Measurements from ENCODE around the gene MYO1F.

MYO1F gene

DNA sequence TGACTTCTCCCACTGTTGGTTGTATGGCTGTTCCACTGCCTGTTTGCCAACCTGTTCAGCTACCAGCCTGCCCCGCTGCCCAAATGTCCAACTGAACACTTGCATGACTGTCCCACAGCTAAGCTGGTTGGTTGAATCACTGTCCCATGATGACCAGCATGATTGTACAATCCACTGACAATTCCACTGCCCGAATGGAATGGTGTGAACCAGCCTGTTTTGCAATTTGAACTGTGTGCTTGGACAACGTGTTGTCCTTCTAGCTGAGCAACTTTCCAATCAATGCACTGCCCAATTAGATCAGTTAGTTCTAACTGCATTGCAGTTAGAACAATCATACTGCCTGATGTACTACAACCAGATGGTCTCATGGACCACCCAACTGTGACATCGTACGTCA is 24.6 kb upstream of the MYO1F start:
- H3K9me3 ChIP-seq (ENCODE audit: control insufficient read depth, low read length), result peaks cover 8% of the 10 kb centered on the region
- H3K4me3 ChIP-seq (ENCODE audit: insufficient read depth in 1 of 2, low read depth in 1 of 2, low read length in 2 of 2), result no peak overlapping the region
- 94% methylated on average over 5 of the region's 5 CpGs for WGBS
- H4K91ac ChIP-seq (ENCODE audit: low read length), result no peak overlapping the region
- H3K14ac ChIP-seq (ENCODE audit: low read length in 2 of 2), result no peak overlapping the region
- no peak overlapping the region for H2AFZ ChIP-seq (ENCODE audit: low read depth, low read length)
- peaks cover 20 to 40% of the 10 kb centered on the region in 2 experiments for H3K36me3 ChIP-seq (ENCODE audit: control insufficient read depth in 1 of 2, insufficient read depth in 2 of 2, low read depth in 1 of 2, low read length in 2 of 2)
- no peak overlapping the region for H2BK15ac ChIP-seq (ENCODE audit: low read depth, poor library complexity, severe bottlenecking)
- no peak overlapping the region for H2BK5ac ChIP-seq (ENCODE audit: low read depth, low read length, poor library complexity, severe bottlenecking)
- H3K4me1 ChIP-seq (ENCODE audit: control insufficient read depth, insufficient read depth, low read depth, low read length), result peaks cover 5% of the 10 kb centered on the region
- no peak overlapping the region for H3K4ac ChIP-seq (ENCODE audit: low read depth in 1 of 2, low read length in 2 of 2)
- H3K79me1 ChIP-seq (replicated peaks; ENCODE audit: low read length, poor library complexity, severe bottlenecking), result peaks cover 15% of the 10 kb centered on the region
- no peak overlapping the region for H2AK5ac ChIP-seq (ENCODE audit: low read length, severe bottlenecking)
- no peak overlapping the region for H3K4me2 ChIP-seq (ENCODE audit: low read length, poor library complexity, severe bottlenecking)
- H3K9ac ChIP-seq (ENCODE audit: low read length), result no peak overlapping the region
- no peak overlapping the region for H3K23ac ChIP-seq (ENCODE audit: low read length in 2 of 2)
- H3K27me3 ChIP-seq (ENCODE audit: control insufficient read depth in 1 of 2, insufficient read depth in 1 of 2, low read length in 2 of 2), result no peaks in the 10 kb centered on the region
- DNase-seq, result no peak
- no peak overlapping the region for H2BK12ac ChIP-seq (ENCODE audit: low read length in 2 of 2)
- H3K18ac ChIP-seq (ENCODE audit: low read depth in 1 of 2, low read length in 2 of 2), result no peak overlapping the region
- no peak overlapping the region for H2BK120ac ChIP-seq (ENCODE audit: low read depth, low read length)
- H4K8ac ChIP-seq (ENCODE audit: low read length), result no peak overlapping the region
- no peak overlapping the region for H3K27ac ChIP-seq (ENCODE audit: low read length, poor library complexity, severe bottlenecking)

DNA sequence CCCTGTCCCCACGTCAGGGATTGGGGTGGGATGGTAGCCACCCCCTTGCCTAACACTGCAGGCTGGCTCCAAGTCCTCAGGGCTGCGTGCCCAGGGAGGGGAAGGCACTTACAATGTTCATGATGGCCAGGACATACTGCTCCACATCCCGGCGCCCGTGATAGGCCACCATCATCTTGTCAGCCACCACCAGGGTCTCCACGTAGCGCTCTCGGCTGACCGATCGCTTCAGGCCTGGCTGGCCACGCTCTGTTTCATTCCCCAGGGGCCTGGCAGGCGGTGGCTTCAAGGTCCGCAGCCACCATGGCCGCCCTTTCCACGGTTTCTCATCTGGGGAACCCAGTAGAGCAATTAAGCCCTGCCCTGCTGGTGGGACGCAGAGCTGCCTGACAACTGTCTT is 23.6 kb upstream of the MYO1F start:
- Histone ChIP-seq H3K27me3 (ENCODE audit: control insufficient read depth in 1 of 2, insufficient read depth in 1 of 2, low read length in 2 of 2) (no peaks in the 10 kb centered on the region), H4K8ac (ENCODE audit: low read length) (no peak overlapping the region), H3K4me1 (ENCODE audit: control insufficient read depth, insufficient read depth, low read depth, low read length) (peaks cover 5% of the 10 kb centered on the region), H3K36me3 (ENCODE audit: control insufficient read depth in 1 of 2, insufficient read depth in 2 of 2, low read depth in 1 of 2, low read length in 2 of 2) (peaks cover 20 to 48% of the 10 kb centered on the region in 2 experiments), H3K9ac (ENCODE audit: low read length) (no peak overlapping the region), H4K91ac (ENCODE audit: low read length) (no peak overlapping the region), H2BK15ac (ENCODE audit: low read depth, poor library complexity, severe bottlenecking) (no peak overlapping the region), H3K9me3 (ENCODE audit: control insufficient read depth, low read length) (peaks cover 8% of the 10 kb centered on the region), H3K79me1 (replicated peaks; ENCODE audit: low read length, poor library complexity, severe bottlenecking) (peaks cover 13% of the 10 kb centered on the region), H3K18ac (ENCODE audit: low read depth in 1 of 2, low read length in 2 of 2) (no peak overlapping the region), H2BK12ac (ENCODE audit: low read length in 2 of 2) (no peak overlapping the region), H3K23ac (ENCODE audit: low read length in 2 of 2) (no peak overlapping the region), H2BK120ac (ENCODE audit: low read depth, low read length) (no peak overlapping the region), H2BK5ac (ENCODE audit: low read depth, low read length, poor library complexity, severe bottlenecking) (no peak overlapping the region), H3K4me2 (ENCODE audit: low read length, poor library complexity, severe bottlenecking) (no peak overlapping the region), H3K4ac (ENCODE audit: low read depth in 1 of 2, low read length in 2 of 2) (no peak overlapping the region), H2AFZ (ENCODE audit: low read depth, low read length) (no peak overlapping the region), H2AK5ac (ENCODE audit: low read length, severe bottlenecking) (no peak overlapping the region), H3K4me3 (ENCODE audit: insufficient read depth in 1 of 2, low read depth in 1 of 2, low read length in 2 of 2) (no peak overlapping the region), H3K14ac (ENCODE audit: low read length in 2 of 2) (no peak overlapping the region), H3K27ac (ENCODE audit: low read length, poor library complexity, severe bottlenecking) (no peak overlapping the region)
- WGBS, result 94% methylated on average over 16 of the region's 16 CpGs
- no peak for DNase-seq

DNA sequence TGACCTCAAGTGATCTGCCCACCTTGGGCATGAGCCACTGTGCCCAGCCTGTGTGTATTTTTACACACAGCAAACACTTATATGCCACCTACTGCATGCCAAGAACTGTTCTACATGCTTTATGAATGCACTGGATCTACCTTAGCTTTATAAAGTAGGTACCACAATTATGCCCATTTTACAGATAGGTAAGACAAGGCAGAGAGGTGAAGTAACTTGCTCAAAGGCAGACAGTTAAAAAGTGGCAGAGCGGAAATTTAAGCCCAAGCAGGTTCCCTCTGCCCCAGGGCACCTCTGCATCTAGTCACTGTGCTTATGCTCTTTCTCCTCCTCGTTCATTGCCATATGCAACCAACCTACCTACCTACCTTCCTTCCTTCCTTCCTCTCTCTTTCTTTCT is 22.8 kb upstream of the MYO1F start:
- Histone ChIP-seq H3K27ac (ENCODE audit: low read length, poor library complexity, severe bottlenecking) (no peak overlapping the region), H2BK120ac (ENCODE audit: low read depth, low read length) (no peak overlapping the region), H3K4me2 (ENCODE audit: low read length, poor library complexity, severe bottlenecking) (no peak overlapping the region), H4K91ac (ENCODE audit: low read length) (no peak overlapping the region), H2AFZ (ENCODE audit: low read depth, low read length) (no peak overlapping the region), H3K27me3 (ENCODE audit: control insufficient read depth in 1 of 2, insufficient read depth in 1 of 2, low read length in 2 of 2) (no peaks in the 10 kb centered on the region), H3K23ac (ENCODE audit: low read length in 2 of 2) (no peak overlapping the region), H3K4me3 (ENCODE audit: insufficient read depth in 1 of 2, low read depth in 1 of 2, low read length in 2 of 2) (no peak overlapping the region), H3K79me1 (replicated peaks; ENCODE audit: low read length, poor library complexity, severe bottlenecking) (peaks cover 6% of the 10 kb centered on the region), H2BK12ac (ENCODE audit: low read length in 2 of 2) (no peak overlapping the region), H2AK5ac (ENCODE audit: low read length, severe bottlenecking) (no peak overlapping the region), H3K9me3 (ENCODE audit: control insufficient read depth, low read length) (peaks cover 7% of the 10 kb centered on the region), H4K8ac (ENCODE audit: low read length) (no peak overlapping the region), H3K4ac (ENCODE audit: low read depth in 1 of 2, low read length in 2 of 2) (no peak overlapping the region), H3K4me1 (ENCODE audit: control insufficient read depth, insufficient read depth, low read depth, low read length) (peaks cover 5% of the 10 kb centered on the region), H3K9ac (ENCODE audit: low read length) (no peak overlapping the region), H3K36me3 (ENCODE audit: control insufficient read depth in 1 of 2, insufficient read depth in 2 of 2, low read depth in 1 of 2, low read length in 2 of 2) (peaks cover 20 to 42% of the 10 kb centered on the region in 2 experiments), H2BK5ac (ENCODE audit: low read depth, low read length, poor library complexity, severe bottlenecking) (no peak overlapping the region), H3K18ac (ENCODE audit: low read depth in 1 of 2, low read length in 2 of 2) (no peak overlapping the region), H2BK15ac (ENCODE audit: low read depth, poor library complexity, severe bottlenecking) (no peak overlapping the region), H3K14ac (ENCODE audit: low read length in 2 of 2) (no peak overlapping the region)
- DNase-seq, result no peak
- WGBS, result 92% methylated on average over 2 of the region's 2 CpGs

DNA sequence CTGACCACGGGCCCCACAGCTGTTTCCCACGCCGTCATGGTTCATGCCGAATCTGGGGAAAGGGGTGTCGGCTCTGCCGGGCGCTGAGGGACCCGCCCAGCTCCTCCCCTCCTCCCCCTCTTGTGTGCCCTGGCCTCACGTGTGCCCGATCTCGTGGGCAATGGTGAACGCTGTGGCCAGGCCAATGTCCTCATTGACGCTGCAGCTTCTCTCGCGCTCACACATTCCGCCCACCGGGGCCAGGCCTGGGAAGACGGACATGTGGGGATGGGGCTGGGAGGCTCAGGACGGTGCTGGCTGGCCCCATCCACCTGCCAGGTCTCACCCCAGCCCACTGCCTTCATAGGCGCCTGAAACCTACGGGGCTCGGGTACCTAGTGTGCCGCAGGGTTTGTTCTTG is 18.9 kb upstream of the MYO1F start:
- Histone ChIP-seq H2AFZ (ENCODE audit: low read depth, low read length) (no peak overlapping the region), H2AK5ac (ENCODE audit: low read length, severe bottlenecking) (no peak overlapping the region), H3K14ac (ENCODE audit: low read length in 2 of 2) (no peak overlapping the region), H3K18ac (ENCODE audit: low read depth in 1 of 2, low read length in 2 of 2) (no peak overlapping the region), H2BK5ac (ENCODE audit: low read depth, low read length, poor library complexity, severe bottlenecking) (no peak overlapping the region), H3K23ac (ENCODE audit: low read length in 2 of 2) (no peak overlapping the region), H3K36me3 (ENCODE audit: control insufficient read depth in 1 of 2, insufficient read depth in 2 of 2, low read depth in 1 of 2, low read length in 2 of 2) (peaks cover 0 to 22% of the 10 kb centered on the region in 2 experiments), H3K9me3 (ENCODE audit: control insufficient read depth, low read length) (no peaks in the 10 kb centered on the region), H4K91ac (ENCODE audit: low read length) (no peak overlapping the region), H3K4me3 (ENCODE audit: insufficient read depth in 1 of 2, low read depth in 1 of 2, low read length in 2 of 2) (no peak overlapping the region), H4K8ac (ENCODE audit: low read length) (no peak overlapping the region), H3K4ac (ENCODE audit: low read depth in 1 of 2, low read length in 2 of 2) (no peak overlapping the region), H3K4me2 (ENCODE audit: low read length, poor library complexity, severe bottlenecking) (no peak overlapping the region), H2BK12ac (ENCODE audit: low read length in 2 of 2) (no peak overlapping the region), H2BK120ac (ENCODE audit: low read depth, low read length) (no peak overlapping the region), H3K4me1 (ENCODE audit: control insufficient read depth, insufficient read depth, low read depth, low read length) (peaks cover 19% of the 10 kb centered on the region), H2BK15ac (ENCODE audit: low read depth, poor library complexity, severe bottlenecking) (no peak overlapping the region), H3K79me1 (replicated peaks; ENCODE audit: low read length, poor library complexity, severe bottlenecking) (no peaks in the 10 kb centered on the region), H3K9ac (ENCODE audit: low read length) (no peak overlapping the region), H3K27ac (ENCODE audit: low read length, poor library complexity, severe bottlenecking) (no peak overlapping the region), H3K27me3 (ENCODE audit: control insufficient read depth in 1 of 2, insufficient read depth in 1 of 2, low read length in 2 of 2) (peaks cover 0 to 13% of the 10 kb centered on the region in 2 experiments)
- DNase-seq, result no peak
- WGBS, result 91% methylated on average over 19 of the region's 23 CpGs
